BLaER1 (cell line): ENCODE data around the gene SLC40A1.

ENCODE experiments used
- H3K27ac ChIP-seq: shearing (Covaris generic); formaldehyde crosslinking; 2 replicates; pipeline ENCODE4 v1.8.1; 2022
- H3K27me3 ChIP-seq: shearing (Covaris generic); formaldehyde crosslinking; 2 replicates; pipeline ENCODE4 v1.8.1; 2022
- H3K36me3 ChIP-seq: shearing (Covaris generic); formaldehyde crosslinking; 2 replicates; pipeline ENCODE4 v1.8.1; 2022
- H3K4me1 ChIP-seq: shearing (Covaris generic); formaldehyde crosslinking; 2 replicates; pipeline ENCODE4 v1.8.1; 2022
- H3K4me2 ChIP-seq: shearing (Covaris generic); formaldehyde crosslinking; 2 replicates; pipeline ENCODE4 v1.8.1; 2022
- H3K4me3 ChIP-seq: shearing (Covaris generic); formaldehyde crosslinking; 2 replicates; pipeline ENCODE4 v1.8.1; 2022
- H3K9ac ChIP-seq: shearing (Covaris generic); formaldehyde crosslinking; 2 replicates; pipeline ENCODE4 v1.8.1; 2022
- H3K9me3 ChIP-seq: shearing (Covaris generic); formaldehyde crosslinking; 2 replicates; pipeline ENCODE4 v1.8.1; 2022
- H4K20me1 ChIP-seq: shearing (Covaris generic); formaldehyde crosslinking; 2 replicates; pipeline ENCODE4 v1.8.1; 2022
- Cebpa-rat ChIP-seq: shearing (Covaris generic); IDR thresholded peaks from 2 replicates; pipeline ENCODE4 v1.8.1; 2022

SLC40A1 gene

DNA sequence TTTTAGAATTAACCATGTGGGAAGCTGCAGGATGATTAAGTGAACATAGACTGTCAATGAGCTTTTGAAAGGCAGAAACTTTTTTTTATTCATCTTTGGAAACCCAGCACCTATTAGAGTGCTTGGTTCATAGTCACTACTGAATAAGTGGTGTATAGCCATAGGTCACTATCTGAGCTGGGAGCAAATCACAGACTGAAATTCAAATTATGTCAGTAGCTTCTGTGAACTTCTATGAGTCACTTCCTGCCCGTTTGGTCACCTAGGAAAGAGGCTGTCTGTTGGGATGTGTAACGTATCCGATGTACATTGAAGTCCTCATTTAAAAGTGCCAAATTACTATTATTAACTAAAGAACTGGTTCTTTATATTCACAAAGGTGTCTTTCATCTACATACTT is 20.5 kb upstream of the SLC40A1 start:
- TF ChIP-seq Cebpa-rat, result no peak
- Histone ChIP-seq H3K36me3 (no peaks in the 10 kb centered on the region), H3K9me3 (no peaks in the 10 kb centered on the region), H3K27me3 (no peaks in the 10 kb centered on the region), H3K27ac (no peak overlapping the region), H3K4me3 (no peak overlapping the region), H4K20me1 (no peaks in the 10 kb centered on the region), H3K4me1 (no peaks in the 10 kb centered on the region), H3K9ac (no peak overlapping the region), H3K4me2 (no peak overlapping the region)

DNA sequence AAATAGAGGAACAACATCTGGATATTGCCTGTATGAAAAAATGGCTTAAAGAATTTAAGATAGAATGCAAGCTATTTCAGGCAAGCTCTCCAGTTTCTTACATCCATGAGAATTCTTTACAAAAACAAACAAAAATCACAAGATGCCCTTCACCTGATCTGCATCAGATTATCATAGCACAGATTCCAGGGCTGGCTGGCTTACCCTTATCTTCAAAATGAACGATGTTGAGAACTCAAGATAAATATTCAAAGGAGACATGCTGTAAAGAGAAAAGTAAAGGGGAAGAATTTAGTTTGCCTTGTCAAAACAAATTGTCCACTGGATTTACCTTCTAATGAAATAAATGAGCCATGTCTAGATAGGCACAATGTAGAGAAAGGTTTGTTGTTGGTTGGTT is 18.7 kb upstream of the SLC40A1 start:
- H3K4me1 ChIP-seq, result no peaks in the 10 kb centered on the region
- H3K4me2 ChIP-seq, result no peak overlapping the region
- H3K36me3 ChIP-seq, result no peaks in the 10 kb centered on the region
- H3K9ac ChIP-seq, result no peak overlapping the region
- H4K20me1 ChIP-seq, result no peaks in the 10 kb centered on the region
- no peak overlapping the region for H3K4me3 ChIP-seq
- H3K27ac ChIP-seq, result no peak overlapping the region
- no peaks in the 10 kb centered on the region for H3K27me3 ChIP-seq
- no peaks in the 10 kb centered on the region for H3K9me3 ChIP-seq
- TF ChIP-seq Cebpa-rat, result no peak

DNA sequence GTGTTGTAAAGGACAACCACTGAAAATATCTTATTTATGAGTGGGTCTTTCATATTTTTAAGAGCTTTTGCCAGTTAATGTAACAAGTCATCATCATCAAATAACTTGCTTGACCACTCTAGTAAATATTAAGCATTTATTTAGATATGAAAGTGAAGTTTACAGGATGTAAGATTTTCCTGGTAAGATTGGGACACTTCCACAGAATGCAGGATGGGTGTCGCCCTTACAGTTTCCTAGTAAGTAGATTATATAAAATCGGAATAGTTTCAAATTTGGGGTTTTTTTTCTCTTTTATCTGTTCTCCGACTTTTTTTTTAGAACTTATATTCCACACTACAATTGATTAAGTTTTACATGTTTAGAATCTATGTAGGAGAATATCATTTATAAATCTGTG is 14.8 kb upstream of the SLC40A1 start:
- Histone ChIP-seq H3K4me2 (no peak overlapping the region), H3K27ac (no peak overlapping the region), H3K4me1 (no peaks in the 10 kb centered on the region), H3K4me3 (no peak overlapping the region), H3K9me3 (no peaks in the 10 kb centered on the region), H3K36me3 (no peaks in the 10 kb centered on the region), H3K27me3 (no peaks in the 10 kb centered on the region), H4K20me1 (no peaks in the 10 kb centered on the region), H3K9ac (no peak overlapping the region)
- TF ChIP-seq Cebpa-rat, result no peak

DNA sequence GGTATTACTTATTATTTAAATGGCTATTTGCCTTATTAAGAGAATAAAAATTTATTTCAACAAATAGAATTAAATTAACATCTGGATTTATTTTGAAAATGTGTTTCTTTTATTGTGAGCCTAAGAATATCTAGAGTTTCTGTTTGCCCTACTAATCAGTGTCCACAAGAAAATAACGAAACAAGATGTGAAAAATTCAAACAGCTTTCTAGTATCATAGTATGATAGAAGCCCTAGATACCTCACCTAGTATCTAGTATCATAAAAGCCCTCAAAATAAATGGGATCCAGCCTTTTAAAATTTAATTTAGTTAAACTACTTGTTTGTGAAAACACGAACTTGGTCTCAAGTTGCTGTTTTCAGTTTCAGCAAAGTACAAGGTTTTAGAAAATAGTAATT is 13.7 kb upstream of the SLC40A1 start:
- Histone ChIP-seq H3K4me2 (no peak overlapping the region), H3K4me3 (no peak overlapping the region), H3K4me1 (no peaks in the 10 kb centered on the region), H3K27ac (no peak overlapping the region), H3K27me3 (no peaks in the 10 kb centered on the region), H4K20me1 (no peaks in the 10 kb centered on the region), H3K9ac (no peak overlapping the region), H3K9me3 (no peaks in the 10 kb centered on the region), H3K36me3 (no peaks in the 10 kb centered on the region)
- no peak for TF ChIP-seq Cebpa-rat

DNA sequence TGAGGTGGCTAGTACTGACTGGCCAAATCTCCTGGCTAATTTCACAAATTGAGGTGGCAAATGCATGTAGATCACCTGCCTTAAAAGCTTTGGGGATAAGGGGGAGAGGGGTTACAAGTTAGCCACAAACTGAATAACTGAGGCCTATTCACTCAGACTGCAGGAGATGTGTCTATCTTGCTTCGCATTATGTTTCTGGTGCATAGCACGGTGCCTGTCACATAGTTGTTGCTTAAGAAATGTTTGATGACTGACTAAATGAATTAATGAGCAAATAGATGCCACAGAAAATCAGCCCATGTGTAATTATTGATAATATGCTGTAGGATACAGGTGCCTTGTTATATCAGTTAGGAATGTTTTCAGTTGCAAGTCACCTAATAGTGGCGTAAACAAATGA is 12.5 kb upstream of the SLC40A1 start:
- no peaks in the 10 kb centered on the region for H3K4me1 ChIP-seq
- H3K4me3 ChIP-seq, result no peak overlapping the region
- H4K20me1 ChIP-seq, result no peaks in the 10 kb centered on the region
- no peak for TF ChIP-seq Cebpa-rat
- H3K4me2 ChIP-seq, result no peak overlapping the region
- no peak overlapping the region for H3K9ac ChIP-seq
- H3K27ac ChIP-seq, result no peak overlapping the region
- no peaks in the 10 kb centered on the region for H3K9me3 ChIP-seq
- no peaks in the 10 kb centered on the region for H3K36me3 ChIP-seq
- no peaks in the 10 kb centered on the region for H3K27me3 ChIP-seq

DNA sequence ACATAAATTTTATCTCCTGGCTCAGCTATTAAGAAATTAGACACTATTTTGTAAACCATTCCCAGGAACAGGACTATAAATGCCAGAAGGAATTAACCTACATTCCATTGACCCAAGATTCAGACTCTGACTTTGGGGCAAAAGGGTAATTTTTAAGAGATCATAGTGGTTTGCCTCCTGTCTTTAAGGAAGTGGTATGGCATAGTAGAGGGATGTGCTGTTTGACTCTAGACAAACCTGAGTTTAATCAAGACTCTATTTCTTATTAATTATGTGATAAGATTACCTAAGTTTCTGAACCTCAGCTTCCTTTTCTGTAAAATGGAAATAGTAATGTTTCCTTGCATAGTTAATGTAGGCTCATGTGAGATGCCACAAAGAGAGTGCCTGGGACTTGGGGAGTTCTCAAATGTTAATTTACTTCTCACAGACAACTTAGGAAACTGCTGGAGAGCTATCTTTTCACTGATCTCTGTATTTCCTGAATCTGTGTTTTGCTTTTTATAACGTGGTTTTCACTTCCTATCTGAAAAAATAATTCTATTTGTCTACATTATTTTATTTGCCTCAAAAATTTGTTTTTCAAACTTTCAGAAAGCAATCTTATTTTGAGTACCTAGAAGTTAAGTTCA is 11.9 kb upstream of the SLC40A1 start:
- TF ChIP-seq Cebpa-rat, result no peak
- H3K4me3 ChIP-seq, result no peak overlapping the region
- H3K27me3 ChIP-seq, result no peaks in the 10 kb centered on the region
- H3K4me1 ChIP-seq, result no peaks in the 10 kb centered on the region
- no peaks in the 10 kb centered on the region for H4K20me1 ChIP-seq
- H3K27ac ChIP-seq, result no peak overlapping the region
- H3K36me3 ChIP-seq, result no peaks in the 10 kb centered on the region
- no peak overlapping the region for H3K4me2 ChIP-seq
- H3K9me3 ChIP-seq, result no peaks in the 10 kb centered on the region
- H3K9ac ChIP-seq, result no peak overlapping the region

DNA sequence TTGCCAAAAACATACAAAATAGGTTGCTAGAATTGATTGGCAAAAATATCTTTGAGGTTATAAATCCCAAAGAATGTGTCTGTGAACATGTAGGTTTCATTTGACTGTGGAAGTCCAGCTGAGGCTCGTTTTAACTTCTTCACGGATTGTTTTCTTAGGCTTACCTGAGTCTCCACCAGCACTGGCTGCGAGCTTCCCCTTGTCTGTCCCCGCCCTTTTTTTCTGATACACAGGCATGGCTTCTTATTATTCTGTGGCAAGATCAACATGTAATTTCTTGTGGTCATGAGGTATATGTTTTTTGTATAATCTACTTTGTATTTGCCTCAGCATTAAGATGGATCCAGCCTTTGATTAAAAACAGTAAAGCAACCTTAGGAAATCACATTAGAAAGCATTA is 7.2 kb upstream of the SLC40A1 start:
- Histone ChIP-seq H3K4me1 (no peaks in the 10 kb centered on the region), H3K36me3 (no peaks in the 10 kb centered on the region), H3K4me3 (no peak overlapping the region), H3K9me3 (no peaks in the 10 kb centered on the region), H3K27ac (no peak overlapping the region), H4K20me1 (no peaks in the 10 kb centered on the region), H3K4me2 (no peak overlapping the region), H3K27me3 (peaks cover 6% of the 10 kb centered on the region; the same call in 1 of the 2 replicates), H3K9ac (no peak overlapping the region)
- no peak for TF ChIP-seq Cebpa-rat

DNA sequence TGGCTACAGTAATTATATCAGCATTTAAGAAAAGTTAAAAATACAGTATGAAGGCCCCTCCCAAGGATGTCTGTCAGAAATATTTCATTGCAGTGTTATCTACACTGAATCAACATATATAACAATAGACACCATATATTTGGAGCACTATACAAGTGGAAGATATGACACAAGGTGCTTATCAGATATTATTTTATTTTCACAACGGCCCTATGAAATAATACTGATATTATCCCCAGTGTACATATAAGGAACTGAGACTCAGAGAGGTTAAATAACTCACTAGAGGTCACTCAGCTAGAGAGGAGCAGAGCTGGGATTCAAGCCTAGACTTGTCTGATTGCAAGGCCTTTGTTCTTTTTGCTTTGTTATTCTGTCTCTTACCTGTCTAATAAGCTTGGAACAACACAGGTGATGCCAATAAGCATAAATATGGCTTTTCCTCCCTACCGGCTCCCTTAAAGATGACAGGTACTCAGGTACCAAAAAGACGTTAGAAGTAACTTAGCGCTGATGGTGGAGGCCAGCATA is 4.7 kb upstream of the SLC40A1 start:
- Histone ChIP-seq H3K27me3 (peaks cover 31% of the 10 kb centered on the region), H3K4me2 (no peak overlapping the region), H3K27ac (no peak overlapping the region), H3K9ac (no peak overlapping the region), H3K9me3 (peaks cover 12% of the 10 kb centered on the region; the same call in 1 of the 2 replicates), H3K36me3 (no peaks in the 10 kb centered on the region), H4K20me1 (no peaks in the 10 kb centered on the region), H3K4me3 (no peak overlapping the region), H3K4me1 (peaks cover 6% of the 10 kb centered on the region; the same call in 1 of the 2 replicates)
- no peak for TF ChIP-seq Cebpa-rat

DNA sequence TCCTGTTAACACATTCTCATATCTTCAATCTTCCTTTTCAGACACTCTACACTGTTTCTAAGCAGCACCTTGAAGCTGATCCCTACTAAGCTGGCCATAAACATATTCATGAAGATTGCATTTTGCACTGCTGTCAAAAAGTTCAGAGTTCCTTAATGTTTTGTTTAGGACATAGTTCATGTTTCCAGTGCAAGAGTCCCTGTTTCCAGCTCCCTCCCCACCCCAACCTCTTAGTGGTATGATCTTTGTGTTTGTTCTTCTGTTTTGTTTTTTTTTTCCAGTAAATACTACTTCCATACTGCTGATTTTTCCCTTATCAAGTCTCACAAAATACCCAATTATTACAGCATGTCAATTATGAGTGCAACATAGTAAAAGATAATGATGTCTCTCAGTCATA is 4.1 kb upstream of the SLC40A1 start:
- TF ChIP-seq Cebpa-rat, result no peak
- peaks cover 6% of the 10 kb centered on the region; the same call in 1 of the 2 replicates for H3K4me1 ChIP-seq
- no peak overlapping the region for H3K27ac ChIP-seq
- H3K4me3 ChIP-seq, result no peak overlapping the region
- H3K4me2 ChIP-seq, result no peak overlapping the region
- no peaks in the 10 kb centered on the region for H3K36me3 ChIP-seq
- peaks cover 37% of the 10 kb centered on the region for H3K27me3 ChIP-seq
- H3K9me3 ChIP-seq, result peaks cover 18% of the 10 kb centered on the region; the same call in 1 of the 2 replicates
- H3K9ac ChIP-seq, result no peak overlapping the region
- no peaks in the 10 kb centered on the region for H4K20me1 ChIP-seq

DNA sequence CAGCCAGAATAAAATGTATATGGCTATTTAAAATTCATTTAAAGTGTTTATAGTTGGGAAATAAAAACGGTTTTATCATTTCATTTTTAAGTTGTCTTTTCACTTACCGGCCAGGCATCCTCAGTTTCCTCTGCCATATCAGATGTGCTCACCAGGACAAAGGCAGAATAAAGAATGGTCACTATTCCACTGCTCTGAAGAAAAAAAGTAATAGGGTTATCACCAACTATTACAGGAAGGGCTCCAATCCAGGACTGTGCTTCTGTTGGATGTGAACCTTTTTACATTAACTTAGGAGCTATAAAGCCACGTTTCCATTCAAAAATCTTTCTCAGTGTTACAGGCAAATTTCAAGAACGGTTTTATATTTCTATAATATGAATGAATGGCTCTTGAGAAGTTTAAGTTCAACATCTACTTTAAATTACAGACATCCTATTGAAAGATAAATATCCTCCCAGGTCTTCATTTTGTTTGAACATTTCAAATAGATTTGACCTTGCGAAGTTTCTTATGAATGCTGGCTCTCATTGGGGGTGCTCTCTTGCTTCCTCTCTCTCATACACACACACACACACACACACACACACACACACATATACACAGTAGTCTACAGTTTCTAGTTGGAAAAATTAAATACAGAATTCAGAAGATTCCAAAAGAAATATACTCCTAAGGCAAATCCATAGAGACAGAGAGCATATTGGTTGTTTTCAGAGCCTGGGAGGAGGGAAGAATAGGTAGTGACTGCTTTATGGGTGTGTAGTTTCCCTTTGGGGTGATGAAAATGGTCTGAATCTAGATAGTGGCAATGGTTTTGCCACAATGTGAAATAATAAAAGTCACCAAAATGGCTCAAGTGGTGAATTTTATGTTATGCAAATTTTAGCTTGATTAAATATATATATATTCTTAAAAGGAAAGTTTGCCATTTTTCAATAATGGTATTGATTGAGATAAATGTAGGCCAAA is 2.9 kb upstream of the SLC40A1 start:
- Histone ChIP-seq H3K9me3 (peaks cover 18% of the 10 kb centered on the region; the same call in 1 of the 2 replicates), H3K9ac (no peak overlapping the region), H3K27ac (no peak overlapping the region), H3K27me3 (peaks cover 45% of the 10 kb centered on the region), H3K4me2 (no peak overlapping the region), H3K4me3 (no peak overlapping the region), H4K20me1 (no peaks in the 10 kb centered on the region), H3K36me3 (no peaks in the 10 kb centered on the region), H3K4me1 (peaks cover 6% of the 10 kb centered on the region; the same call in 1 of the 2 replicates)
- TF ChIP-seq Cebpa-rat, result no peak
